ENCODE results near the gene UBXN2A.

- no peak for TF ChIP-seq CTCF (IDR thresholded peaks at IDR 0.05)
- no peak for TF ChIP-seq POLR2A (IDR thresholded peaks at IDR 0.05)
Measured at GRCh38 chr2:24047703-24048033, 107.4 kb downstream of the UBXN2A start.
